Esophagus muscularis mucosa (tissue), 4 donors: ENCODE measurements around the gene OSGIN1. TPM values are rescaled to one million over a fixed set of nuclear protein-coding genes. Genes with fewer than 3 reads are reported as not detected.

Experiments used
- DNase-seq: peaks from one replicate; pipeline ENCODE4 v3.0.0-alpha.2; 2017; ENCODE audit errors: extremely low spot score
- H3K27ac ChIP-seq, 4 donors: fragments of 200-600 bp; sonication (generic); replicated peaks in 1 of 4; 1 replicate in 3 of 4; 2 replicates in 1 of 4; pipeline ENCODE4 v1.5.1; 2016 to 2019; ENCODE audit warnings: mild to moderate bottlenecking in 1 of 4
- H3K27me3 ChIP-seq, 4 donors: fragments of 200-600 bp; sonication (generic); one replicate each; pipeline versions ENCODE4 v1.5.1 to v1.6.0; 2016 to 2019
- H3K36me3 ChIP-seq, 4 donors: fragments of 200-600 bp; sonication (generic); one replicate each; pipeline ENCODE4 v1.5.1; 2016 to 2019
- H3K4me1 ChIP-seq, 4 donors: fragments of 200-600 bp; sonication (generic); one replicate each; pipeline ENCODE4 v1.5.1; 2016 to 2019
- H3K4me3 ChIP-seq, 4 donors: fragments of 200-600 bp; sonication (generic); 1 replicate in 2 of 4; 2 replicates in 2 of 4; pipeline ENCODE4 v1.5.1; 2016 to 2019; ENCODE audit warnings: mild to moderate bottlenecking in 4 of 4, moderate library complexity in 1 of 4
- H3K9me3 ChIP-seq, 4 donors: fragments of 200-600 bp; sonication (generic); 1 replicate in 3 of 4; 2 replicates in 1 of 4; pipeline ENCODE4 v1.5.1; 2016 to 2019
- CTCF ChIP-seq, 3 experiments: fragments of 200-600 bp in 2 of 3; fragments of 450-650 bp in 1 of 3; sonication (generic) in 2 of 3; IDR thresholded peaks; one replicate each; pipeline ENCODE4 v1.5.1; 2017 to 2019; ENCODE audit warnings: antibody characterized with exemption in 3 of 3, mild to moderate bottlenecking in 2 of 3, moderate library complexity in 1 of 3
- EP300 ChIP-seq: sonication (generic); formaldehyde crosslinking; IDR thresholded peaks from one replicate; pipeline ENCODE4 v1.6.1; 2017; ENCODE audit warnings: antibody characterized with exemption
- POLR2A ChIP-seq: fragments of 450-650 bp; IDR thresholded peaks from one replicate; pipeline ENCODE4 v1.6.1; 2017; ENCODE audit warnings: antibody characterized with exemption, moderate library complexity, mild to moderate bottlenecking, low read depth
- POLR2AphosphoS5 ChIP-seq, 2 donors: sonication (generic); formaldehyde crosslinking; IDR thresholded peaks; one replicate each; pipeline ENCODE4 v1.6.1; 2017; ENCODE audit warnings: antibody characterized with exemption in 2 of 2
- WGBS: methylation state at CpG from one replicate; pipeline ENCODE4 v1.1.5; 2018; 5-methylcytosine and 5-hydroxymethylcytosine counted together
- intact Hi-C: fragments of 100-400 bp; cut with DNase I; formaldehyde crosslinking; loops from one replicate; pipeline ENCODE4 v1.15.1; 2023
- total RNA-seq, 4 donors: library from RNA; depleted of rRNA; stranded (reverse); fragments of >200 nt; gene quantifications; one replicate each; pipeline versions ENCODE4 v1.1.0 to v1.2.1, GENCODE V29; 2016

Gene OSGIN1
- total RNA-seq, 4 donors from 2014 or later = 7.1 to 17.6 (median 13.8) TPM

- peaks cover 0 to under 1% (median 0%) of the 10 kb centered on the region in 4 donors for H3K36me3 ChIP-seq
- intact Hi-C loops = no loop called here
- no peak for DNase-seq
- no peak overlapping the region for H3K4me3 ChIP-seq
- TF ChIP-seq EP300 (no peak), POLR2A (no peak), CTCF (IDR thresholded peaks at IDR 0.05) (no peak), POLR2AphosphoS5 (IDR thresholded peaks at IDR 0.05) (no peak)
- peaks cover 0 to 24% (median 0%) of the 10 kb centered on the region in 4 donors for H3K27me3 ChIP-seq
- 70% methylated on average over 23 of the region's 27 CpGs for WGBS
- peaks cover 0 to 14% (median 10%) of the 10 kb centered on the region in 4 donors for H3K4me1 ChIP-seq
- H3K27ac ChIP-seq = no peak overlapping the region
- H3K9me3 ChIP-seq = no peaks in the 10 kb centered on the region
Observed at GRCh38 chr16:83971165-83972130, 18.4 kb downstream of the OSGIN1 start.

GRCh38 chr16:83972256-83973008, 19.4 kb downstream of the OSGIN1 start:
- DNase-seq = no peak
- TF ChIP-seq CTCF (IDR thresholded peaks at IDR 0.05) (no peak), POLR2AphosphoS5 (IDR thresholded peaks at IDR 0.05) (no peak), EP300 (no peak), POLR2A (no peak)
- 81% methylated on average over 12 of the region's 19 CpGs for WGBS
- H3K4me3 ChIP-seq = no peak overlapping the region
- no peaks in the 10 kb centered on the region for H3K9me3 ChIP-seq
- peaks cover 0 to 24% (median 0%) of the 10 kb centered on the region in 4 donors for H3K27me3 ChIP-seq
- no peaks in the 10 kb centered on the region for H3K36me3 ChIP-seq
- intact Hi-C loops = no loop called here
- H3K27ac ChIP-seq = no peak overlapping the region
- H3K4me1 ChIP-seq = peaks cover 0 to 14% (median 10%) of the 10 kb centered on the region in 4 donors

GRCh38 chr16:83973077-83973476, 20.0 kb downstream of the OSGIN1 start:
- H3K4me1 ChIP-seq = peaks cover 0 to 10% (median 6%) of the 10 kb centered on the region in 4 donors
- H3K27me3 ChIP-seq = peaks cover 0 to 19% (median 0%) of the 10 kb centered on the region in 4 donors
- 84% methylated on average over 10 of the region's 10 CpGs for WGBS
- H3K9me3 ChIP-seq = peaks cover 0 to 2% (median under 1%) of the 10 kb centered on the region in 4 donors
- no peaks in the 10 kb centered on the region for H3K36me3 ChIP-seq
- intact Hi-C loops = no loop called here
- TF ChIP-seq EP300 (no peak), POLR2A (no peak), CTCF (IDR thresholded peaks at IDR 0.05) (no peak), POLR2AphosphoS5 (IDR thresholded peaks at IDR 0.05) (no peak)
- DNase-seq = no peak
- H3K27ac ChIP-seq = no peak overlapping the region
- no peak overlapping the region for H3K4me3 ChIP-seq

DNA sequence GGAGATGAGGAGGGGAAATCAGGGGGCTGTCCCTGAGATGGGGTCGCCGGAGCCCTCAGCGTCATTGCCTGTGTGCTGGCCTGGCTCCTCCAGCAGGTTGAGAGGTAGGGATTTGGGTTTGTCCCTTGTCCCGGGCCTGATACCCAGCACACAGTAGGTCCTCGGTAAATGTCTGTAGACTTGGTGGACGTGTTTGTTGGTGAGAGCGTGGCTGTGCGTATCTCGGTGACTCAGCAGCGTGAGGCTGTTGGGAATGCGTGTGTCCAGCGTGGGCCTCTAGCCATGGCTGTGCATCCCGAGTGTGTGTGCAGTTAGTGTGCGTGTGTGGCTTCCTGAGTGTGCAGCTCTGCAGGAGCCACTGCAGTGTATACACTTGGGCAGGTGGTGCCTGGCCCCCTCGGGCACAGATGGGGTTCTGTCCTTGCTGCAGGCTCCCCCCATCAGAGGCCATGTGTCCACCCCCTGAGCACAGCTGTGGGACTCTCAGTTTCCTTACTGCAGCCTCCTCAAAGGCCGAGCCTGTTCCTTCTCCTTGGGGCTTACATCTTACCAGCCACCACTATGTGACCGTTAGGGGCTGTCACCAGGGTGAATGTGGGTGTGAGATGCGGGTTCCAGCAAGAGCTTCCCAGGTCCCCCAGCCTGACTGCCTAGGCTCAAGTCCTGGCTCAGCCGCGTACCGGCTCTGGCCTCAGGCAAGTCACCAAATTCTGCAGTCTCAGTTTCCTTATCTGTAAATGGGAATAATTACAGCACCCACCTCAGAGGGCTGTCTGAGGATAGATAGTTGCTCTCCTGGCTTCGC, 20.7 kb downstream of the OSGIN1 start:
- TF ChIP-seq POLR2AphosphoS5 (IDR thresholded peaks at IDR 0.05) = no peak
- no peak for TF ChIP-seq POLR2A
- no peak for TF ChIP-seq EP300
- no peak for TF ChIP-seq CTCF (IDR thresholded peaks at IDR 0.05)
- 86% methylated on average over 13 of the region's 22 CpGs for WGBS
- Histone ChIP-seq H3K4me3 (no peak overlapping the region), H3K4me1 (peaks cover 0 to 5% (median 3%) of the 10 kb centered on the region in 4 donors), H3K27ac (no peak overlapping the region), H3K9me3 (peaks cover 0 to 8% (median 3%) of the 10 kb centered on the region in 4 donors), H3K36me3 (no peaks in the 10 kb centered on the region), H3K27me3 (peaks cover 0 to 16% (median 0%) of the 10 kb centered on the region in 4 donors)
- no peak for DNase-seq
- intact Hi-C loops = no loop called here
